CD8-positive, alpha-beta memory T cell (primary cell): Measurements from ENCODE around the gene SMIM13. TPM values are rescaled to one million over a fixed set of nuclear protein-coding genes. Genes with fewer than 3 reads are reported as not detected.

Source experiments
- CTCF ChIA-PET: fragments of 350-600 bp; sonication (Branson Sonifier 250); formaldehyde crosslinking; loops from one replicate; lab custom pipeline; 2021; ENCODE audit warnings: antibody characterized with exemption; lab: Charles Lee
- POLR2A ChIA-PET: fragments of 350-600 bp; sonication (Branson Sonifier 250); formaldehyde crosslinking; loops from one replicate; lab custom pipeline; 2021; ENCODE audit warnings: antibody characterized with exemption; lab: Charles Lee
- DNase-seq, 5 donors: peaks; one replicate each; pipeline versions ENCODE4 v3.0.0 to v3.0.0-alpha.2; 2020 to 2022; ENCODE audit warnings: mixed read lengths in 1 of 5
- H3K27ac ChIP-seq: one replicate; pipeline ENCODE4 v1.7.0; 2013; ENCODE audit warnings: low read depth, mild to moderate bottlenecking, low read length, moderate library complexity
- H3K27me3 ChIP-seq: 2 replicates; pipeline ENCODE4 v1.7.0; 2013; ENCODE audit warnings: low read length, mild to moderate bottlenecking; ENCODE audit not compliant: insufficient read depth, poor library complexity, severe bottlenecking
- H3K36me3 ChIP-seq: 2 replicates; pipeline ENCODE4 v1.7.0; 2013; ENCODE audit warnings: mild to moderate bottlenecking, low read length, moderate library complexity; ENCODE audit not compliant: insufficient read depth
- H3K4me1 ChIP-seq: 2 replicates; pipeline ENCODE4 v1.7.0; 2013; ENCODE audit warnings: mild to moderate bottlenecking, low read length, moderate library complexity; ENCODE audit not compliant: insufficient read depth
- H3K4me3 ChIP-seq: 2 replicates; pipeline ENCODE4 v1.7.0; 2013; ENCODE audit warnings: mild to moderate bottlenecking, low read length
- H3K9me3 ChIP-seq: 2 replicates; pipeline ENCODE4 v1.7.0; 2013; ENCODE audit warnings: mild to moderate bottlenecking, low read length
- H3K27ac Mint-ChIP-seq, 8 donors: one replicate each; pipeline ENCODE4 v1.8.0; 2020 to 2021; ENCODE audit warnings: mixed read lengths in 8 of 8, mild to moderate bottlenecking in 6 of 8, inconsistent platforms in 3 of 8, moderate library complexity in 3 of 8
- H3K27me3 Mint-ChIP-seq, 2 donors: one replicate each; pipeline ENCODE4 v1.8.0; 2020 to 2021; ENCODE audit warnings: mixed read lengths in 2 of 2, mild to moderate bottlenecking in 1 of 2, moderate library complexity in 1 of 2
- H3K36me3 Mint-ChIP-seq, 3 donors: one replicate each; pipeline ENCODE4 v1.8.0; 2020 to 2021; ENCODE audit warnings: mixed read lengths in 3 of 3, inconsistent platforms in 1 of 3, mild to moderate bottlenecking in 1 of 3
- H3K4me1 Mint-ChIP-seq, 3 donors: one replicate each; pipeline ENCODE4 v1.8.0; 2020 to 2021; ENCODE audit warnings: mixed read lengths in 3 of 3, inconsistent platforms in 1 of 3, mild to moderate bottlenecking in 1 of 3
- H3K4me3 Mint-ChIP-seq, 7 donors: one replicate each; pipeline ENCODE4 v1.8.0; 2020 to 2021; ENCODE audit warnings: mixed read lengths in 7 of 7, mild to moderate bottlenecking in 6 of 7, moderate library complexity in 4 of 7, inconsistent platforms in 2 of 7
- H3K9me3 Mint-ChIP-seq, 5 donors: one replicate each; pipeline ENCODE4 v1.8.0; 2020 to 2022; ENCODE audit warnings: mixed read lengths in 5 of 5, mild to moderate bottlenecking in 3 of 5, moderate library complexity in 2 of 5, inconsistent platforms in 1 of 5
- polyA plus RNA-seq: library from polyadenylated mRNA; unstranded; fragments of 300-500 nt; fragmentation: Illumina TruSeq; gene quantifications from one replicate; pipeline ENCODE4 v1.2.3, GENCODE V29; 2021
- total RNA-seq, 2 experiments: library from RNA; stranded (reverse); gene quantifications; one replicate each; pipeline ENCODE4 v1.2.3, GENCODE V29; 2021

The SMIM13 gene
- total and polyA plus RNA-seq, 3 experiments from 2014 or later = 4.6 to 16.0 (median 14.7) TPM

- Histone ChIP-seq H3K4me3 (no peak overlapping the region), H3K4me1 (no peaks in the 10 kb centered on the region), H3K36me3 (peaks cover 40% of the 10 kb centered on the region), H3K27ac (no peak overlapping the region), H3K27me3 (no peaks in the 10 kb centered on the region), H3K9me3 (no peaks in the 10 kb centered on the region)
- CTCF ChIA-PET = interaction anchor here (0.8 kb wide), 1 partner anchor 311 kb away, joined by 3 read pairs; no protein-coding TSS in a partner anchor
- H3K4me1 Mint-ChIP-seq = no peaks in the 10 kb centered on the region
- POLR2A ChIA-PET = no interaction called here
- no peaks in the 10 kb centered on the region for H3K27me3 Mint-ChIP-seq
- H3K27ac Mint-ChIP-seq = no peak overlapping the region
- peaks cover 42 to 79% (median 57%) of the 10 kb centered on the region in 3 donors for H3K36me3 Mint-ChIP-seq
- DNase-seq = no peak
- peaks cover 5 to 21% (median 8%) of the 10 kb centered on the region in 5 donors for H3K9me3 Mint-ChIP-seq
- H3K4me3 Mint-ChIP-seq = no peak overlapping the region
Observed at GRCh38 chr6:11185204-11185842, 91.7 kb downstream of the SMIM13 start.

GRCh38 chr6:11187301-11187700 is 93.7 kb downstream of the SMIM13 start:
- POLR2A ChIA-PET = no interaction called here

More at GRCh38 chr6:11187301-11187700, 93.7 kb downstream of the SMIM13 start:
- Histone ChIP-seq H3K27ac (no peak overlapping the region), H3K27me3 (no peaks in the 10 kb centered on the region), H3K4me1 (no peaks in the 10 kb centered on the region), H3K9me3 (no peaks in the 10 kb centered on the region), H3K4me3 (no peak overlapping the region), H3K36me3 (peaks cover 51% of the 10 kb centered on the region)
- CTCF ChIA-PET = interaction anchor here (1.2 to 2.3 kb wide), 3 partner anchors 9 to 309 kb away, joined by 3 to 7 read pairs (median 3); no protein-coding TSS in a partner anchor
- Mint-ChIP-seq H3K36me3 (peaks cover 49 to 94% (median 51%) of the 10 kb centered on the region in 3 donors), H3K4me1 (no peaks in the 10 kb centered on the region), H3K27me3 (no peaks in the 10 kb centered on the region), H3K27ac (peak overlapping the region in 3 of 8 donors; percentile 19 to 68 (median 30)), H3K4me3 (no peak overlapping the region), H3K9me3 (peaks cover 0 to 5% (median 2%) of the 10 kb centered on the region in 5 donors)
- no peak for DNase-seq

Other genes starting within 250 kb of the SMIM13 start
- gene GCM2, start 211.8 kb upstream of the SMIM13 start, total RNA-seq = not detected
- gene GCM2, start 211.8 kb upstream of the SMIM13 start, polyA plus RNA-seq = not detected
- not detected for gene SYCP2L, start 206.8 kb upstream of the SMIM13 start, total RNA-seq
- gene SYCP2L, start 206.8 kb upstream of the SMIM13 start, polyA plus RNA-seq = not detected
- gene ELOVL2, start 49.5 kb upstream of the SMIM13 start, total RNA-seq = not detected
- not detected for gene ELOVL2, start 49.5 kb upstream of the SMIM13 start, polyA plus RNA-seq
- gene ERVFRD-1, start 17.9 kb downstream of the SMIM13 start, total RNA-seq = not detected
- gene ERVFRD-1, start 17.9 kb downstream of the SMIM13 start, polyA plus RNA-seq = 0.12 TPM
- gene NEDD9, start 138.8 kb downstream of the SMIM13 start, total RNA-seq = 10 to 100 TPM; 39.9 to 41.0 TPM
- gene NEDD9, start 138.8 kb downstream of the SMIM13 start, polyA plus RNA-seq = 40.2 TPM